Measurements from ENCODE around the gene GNG8.

Gene GNG8

GRCh38 chr19:46591870-46592269 is 44.1 kb downstream of the GNG8 start:
- TF ChIP-seq CTCF (IDR thresholded peaks at IDR 0.05) = no peak

- TF ChIP-seq CTCF (IDR thresholded peaks at IDR 0.05) = no peak
Measured at GRCh38 chr19:46591254-46591653, 44.7 kb downstream of the GNG8 start.

GRCh38 chr19:46587861-46588260 is 48.1 kb downstream of the GNG8 start:
- no peak for TF ChIP-seq CTCF (IDR thresholded peaks at IDR 0.05)

- TF ChIP-seq CTCF (IDR thresholded peaks at IDR 0.05) = no peak
Measured at GRCh38 chr19:46586294-46586693, 49.7 kb downstream of the GNG8 start.

- no peak for TF ChIP-seq CTCF (IDR thresholded peaks at IDR 0.05)
Measured at GRCh38 chr19:46585539-46585938, 50.5 kb downstream of the GNG8 start.
